BJ (cell line): ENCODE measurements around the gene GLYR1. TPM values are rescaled to one million over a fixed set of nuclear protein-coding genes. Genes with fewer than 3 reads are reported as not detected.
"Not testable (repeated sequence)": the region's sequence is repeated elsewhere in the genome, so short reads cannot be mapped to it uniquely, and the experiment has no call there.

ENCODE experiments used
- CTCF ChIA-PET: fragments of 350-600 bp; formaldehyde crosslinking; extraction: SDS; loops from one replicate; lab custom pipeline; 2021; ENCODE audit warnings: antibody characterized with exemption, inconsistent platforms; lab: Yijun Ruan, JAX
- POLR2A ChIA-PET: fragments of 300-600 bp; sonication (Branson Sonifier 250); formaldehyde crosslinking; extraction: SDS; loops from one replicate; lab custom pipeline; 2021; ENCODE audit warnings: antibody characterized with exemption; lab: Charles Lee
- DNase-seq: peaks from one replicate; pipeline ENCODE4 v3.0.0-alpha.2; 2011; ENCODE audit warnings: low read depth
- H3K27me3 ChIP-seq: 2 replicates; pipeline ENCODE4 v1.6.0; 2011; ENCODE audit warnings: low read length; ENCODE audit not compliant: control insufficient read depth, insufficient read depth
- H3K36me3 ChIP-seq: 2 replicates; pipeline ENCODE4 v1.5.1; 2011; ENCODE audit warnings: low read length; ENCODE audit not compliant: control insufficient read depth, insufficient read depth
- H3K4me3 ChIP-seq: 2 replicates; pipeline ENCODE4 v1.5.1; 2011; ENCODE audit warnings: low read depth, mild to moderate bottlenecking, control low read depth, low read length
- polyA plus RNA-seq: library from polyadenylated mRNA; depleted of rRNA; stranded (reverse); fragments of >200 nt; gene quantifications from 2 replicates; pipeline ENCODE4 v1.2.3, GENCODE V29; 2011
- TF ChIP-seq, protein P1 (sequence below): IDR thresholded peaks from 2 replicates; pipeline ENCODE4 v1.5.1; 2011; ENCODE audit warnings: low read depth, mild to moderate bottlenecking, control low read depth, inconsistent platforms, low read length, moderate library complexity; ENCODE audit not compliant: insufficient read depth

The GLYR1 gene
- polyA plus RNA-seq, 1 experiment = 41.6 TPM

DNA sequence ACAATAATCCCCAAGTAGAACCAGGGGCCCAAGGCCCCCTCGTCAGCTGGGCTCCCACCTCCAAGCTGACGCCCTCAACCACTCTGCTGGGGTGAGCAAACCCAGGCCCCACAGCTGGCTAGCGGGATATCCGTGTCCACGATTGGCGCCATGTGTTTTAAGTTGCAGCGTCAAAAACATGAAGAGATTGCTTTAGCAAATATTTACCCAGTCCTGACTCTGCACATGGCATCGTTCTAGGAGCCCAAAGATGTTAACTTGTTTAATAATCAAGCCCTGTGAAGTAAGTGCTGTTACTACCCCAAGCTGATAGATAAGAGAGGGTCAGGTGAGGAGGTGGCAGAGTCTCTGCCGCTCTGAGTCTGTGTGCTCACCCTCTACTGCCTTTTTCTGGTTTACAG lies 58.6 kb downstream of the GLYR1 start:
- no peaks in the 10 kb centered on the region for H3K27me3 ChIP-seq
- ChIA-PET CTCF (no interaction called here), POLR2A (no interaction called here)
- H3K36me3 ChIP-seq = no peaks in the 10 kb centered on the region
- TF ChIP-seq, protein P1, sequence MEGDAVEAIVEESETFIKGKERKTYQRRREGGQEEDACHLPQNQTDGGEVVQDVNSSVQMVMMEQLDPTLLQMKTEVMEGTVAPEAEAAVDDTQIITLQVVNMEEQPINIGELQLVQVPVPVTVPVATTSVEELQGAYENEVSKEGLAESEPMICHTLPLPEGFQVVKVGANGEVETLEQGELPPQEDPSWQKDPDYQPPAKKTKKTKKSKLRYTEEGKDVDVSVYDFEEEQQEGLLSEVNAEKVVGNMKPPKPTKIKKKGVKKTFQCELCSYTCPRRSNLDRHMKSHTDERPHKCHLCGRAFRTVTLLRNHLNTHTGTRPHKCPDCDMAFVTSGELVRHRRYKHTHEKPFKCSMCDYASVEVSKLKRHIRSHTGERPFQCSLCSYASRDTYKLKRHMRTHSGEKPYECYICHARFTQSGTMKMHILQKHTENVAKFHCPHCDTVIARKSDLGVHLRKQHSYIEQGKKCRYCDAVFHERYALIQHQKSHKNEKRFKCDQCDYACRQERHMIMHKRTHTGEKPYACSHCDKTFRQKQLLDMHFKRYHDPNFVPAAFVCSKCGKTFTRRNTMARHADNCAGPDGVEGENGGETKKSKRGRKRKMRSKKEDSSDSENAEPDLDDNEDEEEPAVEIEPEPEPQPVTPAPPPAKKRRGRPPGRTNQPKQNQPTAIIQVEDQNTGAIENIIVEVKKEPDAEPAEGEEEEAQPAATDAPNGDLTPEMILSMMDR = no peak
- no peak for DNase-seq
- no peak overlapping the region for H3K4me3 ChIP-seq

DNA sequence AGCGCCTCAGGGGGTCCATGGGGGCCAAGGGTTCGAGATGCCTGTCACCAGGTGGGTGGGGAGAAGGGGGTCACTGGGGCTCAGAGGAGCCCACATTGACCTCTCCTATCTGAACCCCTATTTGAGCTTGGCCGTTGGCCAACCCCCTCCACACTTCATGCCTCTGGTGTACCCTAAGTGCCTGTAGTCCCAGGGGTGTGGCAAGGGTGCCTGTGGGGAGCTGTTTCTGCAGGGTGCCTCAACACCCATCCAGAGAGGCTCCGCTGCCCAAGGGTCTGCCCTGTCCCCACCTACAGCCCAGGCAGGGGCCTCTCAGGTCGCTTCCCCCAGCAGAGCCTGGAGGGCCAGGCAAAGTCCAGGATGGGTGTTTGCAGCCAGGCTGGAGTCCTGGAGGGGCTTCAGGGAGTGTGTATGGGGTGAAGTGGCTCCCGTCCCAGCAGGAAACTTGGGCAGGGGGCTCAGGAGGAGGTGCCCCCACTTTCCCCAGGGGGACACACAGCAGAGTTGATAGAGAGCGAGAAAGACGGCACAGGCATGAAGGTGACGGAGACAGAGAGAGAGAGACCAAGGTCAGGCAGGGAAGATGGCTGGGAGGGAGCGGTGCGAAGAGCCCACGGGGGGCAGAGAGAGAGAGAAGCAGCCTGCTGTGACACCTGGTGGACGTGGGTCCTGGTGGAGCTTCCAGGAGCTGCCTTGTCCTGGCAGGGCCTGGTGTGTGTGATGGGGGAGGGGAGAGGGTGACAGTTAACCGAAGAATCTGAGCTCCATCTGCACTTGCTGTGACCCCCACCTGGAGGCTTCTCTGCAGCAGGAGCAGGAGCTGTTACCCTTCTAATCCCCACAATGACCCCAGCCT lies 59.2 kb downstream of the GLYR1 start, which contains the start of gene SEPTIN12:
Gene SEPTIN12, minus strand, starts transcription at position 719 of the 856 bp plus-strand sequence. Its CDS starts 700 bp downstream, at position 19.
- TF ChIP-seq, protein P1 = no peak
- POLR2A ChIA-PET = no interaction called here
- Histone ChIP-seq H3K36me3 (no peaks in the 10 kb centered on the region), H3K4me3 (no peak within 1 kb of the TSS), H3K27me3 (no peaks in the 10 kb centered on the region)
- CTCF ChIA-PET = no interaction called here
- no peak for DNase-seq

DNA sequence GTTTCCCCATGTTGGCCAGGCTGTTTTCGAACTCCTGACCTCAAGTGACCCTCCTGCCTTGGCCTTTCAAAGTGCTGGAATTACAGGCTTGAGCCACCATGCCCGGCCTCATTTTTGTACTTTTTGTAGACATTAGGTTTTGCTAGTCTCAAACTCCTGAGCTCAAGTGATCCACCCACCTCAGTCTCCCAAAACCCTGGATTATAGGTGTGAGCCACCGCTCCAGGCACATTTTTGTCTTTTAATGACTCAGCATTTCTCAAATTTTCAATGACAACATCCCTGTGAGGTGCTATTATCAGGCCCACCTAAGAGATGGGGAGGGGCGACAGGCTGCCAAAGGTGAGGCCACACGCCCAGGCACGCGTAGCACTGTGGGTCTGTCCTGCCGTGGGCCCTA lies 60.0 kb downstream of the GLYR1 start:
- no peak for DNase-seq
- TF ChIP-seq, protein P1 = no peak

DNA sequence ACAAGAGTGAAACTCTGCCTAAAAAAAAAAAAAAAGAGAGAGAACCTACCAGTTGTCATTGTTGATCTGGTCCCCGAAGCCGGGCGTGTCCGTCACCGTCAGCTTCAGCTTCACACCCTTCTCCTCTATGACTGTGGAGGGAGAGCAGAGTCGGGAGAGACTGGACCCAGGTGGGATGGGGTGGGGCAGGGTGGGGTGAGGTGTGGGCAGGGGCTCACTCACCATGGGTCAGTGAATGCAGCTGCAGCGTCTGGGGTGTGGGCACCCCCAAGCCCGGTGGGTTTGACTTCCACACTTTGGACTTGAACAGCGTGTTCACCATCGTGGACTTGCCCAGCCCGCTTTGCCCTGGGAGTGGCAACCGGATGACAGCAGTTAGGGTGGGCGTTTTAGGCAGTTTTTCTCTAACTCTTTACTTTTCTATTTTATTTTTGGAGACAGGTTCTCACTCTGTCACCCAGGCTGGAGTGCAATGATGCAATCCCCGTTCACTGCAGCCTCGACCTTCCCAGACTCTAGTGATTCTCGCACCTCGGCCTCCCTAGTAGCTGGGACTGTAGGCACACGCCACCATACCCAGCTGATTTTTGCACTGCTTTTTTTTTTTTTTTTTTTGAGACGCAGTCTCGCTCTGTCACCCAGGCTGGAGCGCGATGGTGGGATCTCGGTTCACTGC lies 61.2 kb downstream of the GLYR1 start:
- H3K27me3 ChIP-seq = no peaks in the 10 kb centered on the region
- TF ChIP-seq, protein P1 = no peak
- H3K4me3 ChIP-seq = no peak overlapping the region
- H3K36me3 ChIP-seq = no peaks in the 10 kb centered on the region
- no peak for DNase-seq
- POLR2A ChIA-PET = no interaction called here
- CTCF ChIA-PET = interaction anchor here (0.6 kb wide), 1 partner anchor 14 kb away, joined by 4 read pairs; no protein-coding TSS in a partner anchor

More for the DNA sequence above, 60.0 kb downstream of the GLYR1 start:
- H3K4me3 ChIP-seq = no peak overlapping the region
- ChIA-PET POLR2A (no interaction called here), CTCF (no interaction called here)
- H3K36me3 ChIP-seq = no peaks in the 10 kb centered on the region
- no peaks in the 10 kb centered on the region for H3K27me3 ChIP-seq

DNA sequence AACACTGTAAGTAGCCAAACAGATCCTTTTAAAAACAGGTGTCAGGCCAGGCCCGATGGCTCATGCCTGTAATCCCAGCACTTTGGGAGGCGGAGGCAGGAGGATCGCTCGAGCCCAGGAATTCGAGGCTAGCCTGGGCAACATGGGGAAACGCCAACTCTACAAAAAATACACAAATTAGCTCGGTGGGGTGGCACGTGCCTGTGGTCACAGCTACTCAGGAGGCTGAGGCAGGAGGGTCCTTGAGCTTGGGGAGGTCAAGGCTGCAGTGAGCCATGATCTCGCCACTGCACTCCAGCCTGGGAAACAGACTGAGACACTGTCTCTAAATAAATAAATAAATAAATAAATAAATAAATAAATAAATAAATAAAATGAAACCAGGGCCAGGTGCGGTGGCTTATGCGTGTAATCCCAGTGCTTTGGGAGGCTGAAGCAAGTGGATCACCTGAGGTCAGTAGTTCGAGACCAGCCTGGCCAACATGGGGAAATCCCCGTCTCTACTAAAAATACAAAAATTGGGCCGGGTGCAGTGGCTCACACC lies 62.6 kb downstream of the GLYR1 start:
- POLR2A ChIA-PET, CTCF ChIA-PET, DNase-seq, H3K36me3 ChIP-seq, H3K4me3 ChIP-seq, H3K27me3 ChIP-seq: not testable (repeated sequence)
